GM12874 (cell line): ENCODE data around the gene OSBP2.

Experiments
- TF ChIP-seq, protein P1 (sequence below): IDR thresholded peaks from 2 replicates; pipeline ENCODE4 v1.5.1; 2011; ENCODE audit warnings: low read depth, mild to moderate bottlenecking, control low read depth, low read length, moderate library complexity; ENCODE audit not compliant: insufficient read depth

Gene OSBP2

DNA sequence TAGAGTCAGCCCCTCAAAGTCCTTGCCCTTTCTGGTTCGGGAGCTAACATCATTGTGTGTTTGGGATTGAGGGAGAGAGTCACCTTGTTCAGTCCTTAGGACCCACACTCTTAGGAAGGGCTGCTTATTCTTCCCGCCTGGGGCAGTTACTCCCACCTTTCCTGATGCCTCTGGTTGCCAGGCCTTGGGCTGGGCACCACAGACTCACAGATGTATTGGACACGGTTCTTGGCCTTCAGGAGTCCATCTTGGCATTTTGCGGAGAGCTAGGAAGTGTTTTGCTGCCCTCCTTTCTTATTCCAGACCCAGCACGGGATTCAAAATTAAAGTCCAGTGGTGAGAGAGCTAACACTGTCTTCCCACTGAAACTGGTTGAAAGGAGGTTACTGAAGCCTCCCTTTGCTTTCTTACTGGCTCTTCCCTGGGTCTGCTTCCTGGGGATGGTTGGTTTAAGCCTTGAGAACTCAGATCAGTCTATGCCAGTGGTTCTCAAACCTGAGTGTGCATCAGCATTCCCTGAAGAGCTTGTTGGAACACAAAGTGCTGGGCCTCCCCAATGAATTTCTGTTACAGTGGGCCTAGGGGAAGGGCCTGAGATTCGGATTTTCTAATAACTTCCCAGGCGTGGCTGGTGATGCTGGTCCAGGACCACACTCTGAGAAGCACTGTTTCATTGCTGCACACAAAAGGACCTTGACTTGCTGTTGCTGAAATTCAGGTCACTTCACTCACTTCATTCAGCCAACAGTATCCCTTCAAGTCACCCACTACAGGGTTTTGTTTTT lies 1.4 kb downstream of the OSBP2 start:
- TF ChIP-seq, protein P1, sequence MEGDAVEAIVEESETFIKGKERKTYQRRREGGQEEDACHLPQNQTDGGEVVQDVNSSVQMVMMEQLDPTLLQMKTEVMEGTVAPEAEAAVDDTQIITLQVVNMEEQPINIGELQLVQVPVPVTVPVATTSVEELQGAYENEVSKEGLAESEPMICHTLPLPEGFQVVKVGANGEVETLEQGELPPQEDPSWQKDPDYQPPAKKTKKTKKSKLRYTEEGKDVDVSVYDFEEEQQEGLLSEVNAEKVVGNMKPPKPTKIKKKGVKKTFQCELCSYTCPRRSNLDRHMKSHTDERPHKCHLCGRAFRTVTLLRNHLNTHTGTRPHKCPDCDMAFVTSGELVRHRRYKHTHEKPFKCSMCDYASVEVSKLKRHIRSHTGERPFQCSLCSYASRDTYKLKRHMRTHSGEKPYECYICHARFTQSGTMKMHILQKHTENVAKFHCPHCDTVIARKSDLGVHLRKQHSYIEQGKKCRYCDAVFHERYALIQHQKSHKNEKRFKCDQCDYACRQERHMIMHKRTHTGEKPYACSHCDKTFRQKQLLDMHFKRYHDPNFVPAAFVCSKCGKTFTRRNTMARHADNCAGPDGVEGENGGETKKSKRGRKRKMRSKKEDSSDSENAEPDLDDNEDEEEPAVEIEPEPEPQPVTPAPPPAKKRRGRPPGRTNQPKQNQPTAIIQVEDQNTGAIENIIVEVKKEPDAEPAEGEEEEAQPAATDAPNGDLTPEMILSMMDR: no peak

DNA sequence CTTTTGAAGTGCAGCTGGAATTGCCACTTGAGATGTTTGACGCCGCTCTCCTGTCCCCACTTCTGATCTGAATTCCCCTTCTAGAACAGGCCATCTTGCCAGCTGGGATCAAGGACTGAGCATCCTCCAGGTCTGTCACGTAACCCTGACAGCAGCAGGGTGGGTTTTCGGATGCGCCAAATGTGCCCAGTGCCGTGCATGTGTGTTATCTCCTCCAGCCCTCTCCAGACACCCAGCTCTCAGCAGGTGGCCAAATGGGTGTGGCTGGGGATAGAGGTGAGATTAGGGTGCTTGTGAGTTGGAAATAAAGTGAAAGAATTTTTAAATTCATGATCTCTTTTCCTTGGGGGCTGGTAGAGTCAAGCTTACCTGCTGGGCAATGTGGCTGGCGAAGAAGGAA lies 3.3 kb downstream of the OSBP2 start:
- TF ChIP-seq, protein P1: no peak

DNA sequence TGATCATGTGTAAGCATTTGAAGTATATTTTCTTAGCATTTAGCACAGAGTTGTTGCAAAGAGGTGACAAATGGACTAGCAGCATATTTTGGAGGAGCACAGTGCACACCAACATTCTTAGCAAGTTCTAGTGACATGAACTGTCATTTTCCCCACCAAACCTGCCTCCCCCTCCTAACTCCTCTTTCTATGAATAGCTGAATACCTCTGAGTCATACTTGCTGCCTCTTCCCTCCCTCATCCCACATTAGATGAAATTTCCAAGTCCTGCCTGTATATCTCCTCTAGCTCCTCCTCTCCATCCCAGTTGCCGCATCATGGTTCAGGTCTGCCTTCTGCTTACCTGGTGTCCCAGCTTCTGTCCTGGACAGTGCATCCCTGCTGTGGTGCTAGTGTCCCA lies 7.2 kb downstream of the OSBP2 start:
- TF ChIP-seq, protein P1: no peak

DNA sequence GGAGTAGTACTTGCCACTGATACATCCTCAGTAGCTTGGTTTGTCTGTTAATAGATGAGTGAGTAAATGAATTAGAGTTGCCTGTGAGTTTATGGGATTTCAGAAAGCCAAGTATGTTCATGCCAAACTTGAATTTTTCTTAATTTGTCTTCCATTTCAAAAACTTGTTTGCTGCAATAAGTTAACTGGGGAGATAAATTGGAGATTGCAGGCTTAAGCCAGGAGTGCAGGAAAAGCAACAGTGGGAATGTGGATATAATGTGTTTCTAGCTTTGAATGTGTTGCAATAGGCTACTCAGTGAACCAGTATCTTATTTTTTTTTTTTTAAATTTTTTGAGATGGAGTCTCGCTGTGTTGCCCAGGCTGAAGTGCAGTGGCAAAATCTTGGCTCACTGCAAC lies 8.2 kb downstream of the OSBP2 start:
- TF ChIP-seq, protein P1: no peak

DNA sequence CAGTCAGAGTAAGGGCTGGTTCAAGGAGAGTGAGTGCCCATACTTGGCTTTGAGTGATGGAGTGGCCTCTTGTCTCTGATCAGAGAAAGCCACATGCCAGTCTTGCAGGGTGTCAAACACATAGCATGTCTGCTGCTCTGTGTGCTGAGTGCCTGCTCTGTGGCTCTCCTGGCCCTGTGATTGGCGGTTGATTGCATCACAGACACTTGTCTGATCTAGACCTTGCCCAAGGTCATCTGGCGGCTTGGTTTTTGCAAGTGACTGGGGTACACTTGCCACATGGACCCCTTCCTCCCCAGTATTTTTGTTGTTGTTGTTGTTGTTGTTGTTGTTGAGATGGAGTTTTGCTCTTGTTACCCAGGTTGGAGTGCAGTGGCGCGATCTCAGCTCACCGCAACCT lies 10.3 kb downstream of the OSBP2 start:
- TF ChIP-seq, protein P1: no peak

DNA sequence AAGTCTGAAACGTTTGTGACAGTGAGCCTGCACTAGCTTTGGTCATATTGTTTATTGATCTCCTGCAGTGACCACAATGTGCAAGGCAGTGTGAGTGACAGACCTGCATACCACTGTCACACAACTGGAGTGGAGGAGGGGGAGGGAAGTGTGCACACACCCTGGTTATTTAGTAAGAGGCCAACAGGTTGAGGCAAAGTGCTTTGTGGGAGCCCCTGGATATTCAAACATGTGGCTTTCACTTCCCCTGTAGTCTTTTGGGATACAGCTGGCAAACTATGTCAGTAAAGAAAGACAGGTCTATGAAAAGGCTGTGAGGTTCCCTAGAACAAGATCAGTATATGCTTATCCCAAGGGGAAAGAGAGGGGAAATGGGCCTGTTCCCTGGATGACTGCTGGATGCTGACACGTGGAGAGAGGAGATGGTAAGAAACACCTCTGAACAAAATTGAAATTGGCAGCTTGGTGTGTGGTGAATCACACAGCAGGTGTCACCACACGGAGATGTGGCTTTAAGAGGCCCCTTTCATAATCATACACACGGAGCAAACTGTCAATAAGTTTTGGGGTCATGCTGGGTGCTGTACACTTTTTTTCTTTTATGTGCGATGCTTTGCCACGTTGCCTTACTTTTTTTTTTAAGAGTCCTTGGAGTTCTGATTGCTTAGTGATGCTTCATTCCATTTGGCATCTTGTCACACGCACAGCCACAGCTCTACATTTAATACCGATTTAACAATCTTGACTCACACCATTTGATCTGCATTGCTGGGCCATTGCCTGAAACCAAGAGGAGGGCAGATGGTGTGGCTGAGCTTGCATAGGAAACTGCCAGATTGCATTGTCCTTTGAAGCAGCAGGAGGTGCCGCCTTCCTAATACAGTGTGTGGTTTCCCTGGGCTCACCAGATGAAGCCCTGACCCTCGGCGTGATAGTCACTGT lies 11.3 kb downstream of the OSBP2 start:
- TF ChIP-seq, protein P1: no peak

DNA sequence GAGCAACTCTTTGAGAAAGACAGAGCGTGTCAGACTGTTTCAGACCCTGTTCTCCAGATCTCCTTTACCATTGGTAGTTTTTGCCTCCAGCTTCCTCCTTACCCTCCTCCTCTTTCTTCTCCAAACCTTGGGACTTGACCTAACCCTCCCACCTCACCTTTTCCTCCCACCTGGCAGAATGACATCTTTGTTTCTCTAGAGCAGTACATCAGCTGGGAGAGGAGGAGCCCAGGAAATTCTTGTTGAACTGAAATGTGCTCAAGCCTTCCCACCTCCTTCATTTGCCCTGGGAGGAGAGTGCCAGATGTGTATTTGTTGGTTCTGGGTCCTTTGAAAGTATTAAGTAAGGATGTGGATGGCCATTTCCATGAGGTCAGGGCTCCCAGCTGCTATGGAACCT lies 17.4 kb downstream of the OSBP2 start:
- TF ChIP-seq, protein P1: no peak
